Measurements from ENCODE around the gene NLGN4X.

- TF ChIP-seq CTCF (IDR thresholded peaks at IDR 0.05; ENCODE audit: low read length) (no peak), EZH2 (optimal IDR thresholded peaks at IDR 0.05; ENCODE audit: low read depth, low read length) (no peak), EZH2phosphoT487 (IDR thresholded peaks at IDR 0.05; ENCODE audit: low read length) (no peak)
These were observed 269.4 kb downstream of the NLGN4X start for GRCh38 chrX:5959286-5959685.
